Measurements from ENCODE around the gene KLF9. TPM values are rescaled to one million over a fixed set of nuclear protein-coding genes. Genes with fewer than 3 reads are reported as not detected.

The KLF9 gene
- total RNA-seq, 1 donor from 2014 or later = 98.5 TPM

- Histone ChIP-seq H3K4me1 (peaks cover 2% of the 10 kb centered on the region), H3K9me3 (no peaks in the 10 kb centered on the region), H3K27me3 (no peaks in the 10 kb centered on the region), H3K4me3 (no peak overlapping the region), H3K36me3 (peaks cover 0 to 40% of the 10 kb centered on the region in 2 donors), H3K27ac (no peak overlapping the region)
- intact Hi-C loops (cut with DNase I) = no loop called here
- no peak for DNase-seq (ENCODE audit: extremely low spot score in 2 of 2)
- TF ChIP-seq CTCF (IDR thresholded peaks at IDR 0.05) (no peak), POLR2A (IDR thresholded peaks at IDR 0.05) (no peak), POLR2AphosphoS5 (IDR thresholded peaks at IDR 0.05; ENCODE audit: insufficient read depth in 1 of 2, low read depth in 1 of 2) (no peak)
These were observed 67.4 kb downstream of the KLF9 start for GRCh38 chr9:70347046-70347445.

GRCh38 chr9:70340572-70340971 lies 73.9 kb downstream of the KLF9 start:
- Histone ChIP-seq H3K9me3 (no peaks in the 10 kb centered on the region), H3K4me3 (no peak overlapping the region), H3K27ac (no peak overlapping the region), H3K4me1 (no peaks in the 10 kb centered on the region), H3K27me3 (no peaks in the 10 kb centered on the region), H3K36me3 (no peaks in the 10 kb centered on the region)
- no peak for TF ChIP-seq POLR2A (IDR thresholded peaks at IDR 0.05)
- TF ChIP-seq CTCF (IDR thresholded peaks at IDR 0.05) = peak in 2 of 3 experiments; percentile 46 to 73
- peak in 1 of 2 donors; percentile 13 for TF ChIP-seq POLR2AphosphoS5 (IDR thresholded peaks at IDR 0.05; ENCODE audit: insufficient read depth in 1 of 2, low read depth in 1 of 2)
- intact Hi-C loops (cut with DNase I) = no loop called here
- DNase-seq (ENCODE audit: extremely low spot score in 2 of 2) = no peak

Other genes starting within 250 kb of the KLF9 start
- gene SMC5, start 155.7 kb downstream of the KLF9 start, total RNA-seq = 29.7 TPM

Data from vagina (tissue), 2 donors.